Epithelial cell of esophagus (primary cell): Measurements from ENCODE around the gene GNG12.

Experiments used
- DNase-seq: peaks from one replicate; pipeline ENCODE4 v3.0.0; 2010; ENCODE audit warnings: low read depth
- H3K4me3 ChIP-seq: 2 replicates; pipeline ENCODE4 v1.5.1; 2011; ENCODE audit warnings: mild to moderate bottlenecking, low read length, control low read depth
- CTCF ChIP-seq: IDR thresholded peaks from 2 replicates; pipeline ENCODE4 v1.5.1; 2011; ENCODE audit warnings: low read depth, mild to moderate bottlenecking, low read length, control low read depth, inconsistent platforms; ENCODE audit not compliant: insufficient read depth; ENCODE audit errors: missing control alignments

The GNG12 gene

GRCh38 chr1:67691712-67692111 is 141.6 kb downstream of the GNG12 start:
- TF ChIP-seq CTCF, result no peak
- H3K4me3 ChIP-seq, result no peak overlapping the region
- peak; percentile 37 for DNase-seq

GRCh38 chr1:67690411-67690810 is 142.9 kb downstream of the GNG12 start:
- peak; percentile 47 for DNase-seq
- H3K4me3 ChIP-seq, result no peak overlapping the region
- no peak for TF ChIP-seq CTCF

GRCh38 chr1:67690018-67690363 is 143.3 kb downstream of the GNG12 start:
- TF ChIP-seq CTCF, result no peak
- DNase-seq, result no peak
- H3K4me3 ChIP-seq, result no peak overlapping the region

- DNase-seq, result peak; percentile 88
- no peak for TF ChIP-seq CTCF
- no peak overlapping the region for H3K4me3 ChIP-seq
Measured at GRCh38 chr1:67689267-67690017, 143.8 kb downstream of the GNG12 start.

GRCh38 chr1:67688526-67689219 is 144.6 kb downstream of the GNG12 start:
- H3K4me3 ChIP-seq, result no peak overlapping the region

GRCh38 chr1:67687649-67688048 is 145.6 kb downstream of the GNG12 start:
- H3K4me3 ChIP-seq, result peak overlapping the region; percentile 79
- DNase-seq, result peak; percentile 41
- TF ChIP-seq CTCF, result no peak

More at GRCh38 chr1:67688526-67689219, 144.6 kb downstream of the GNG12 start:
- TF ChIP-seq CTCF, result no peak
- peak; percentile 72 for DNase-seq
